Neural cell (in vitro differentiated cells): ENCODE data around the gene LILRB4. TPM values are rescaled to one million over a fixed set of nuclear protein-coding genes. Genes with fewer than 3 reads are reported as not detected.
"Not testable (repeated sequence)": the region's sequence is repeated elsewhere in the genome, so short reads cannot be mapped to it uniquely, and the experiment has no call there.

Experiments
- H2AFZ ChIP-seq: fragments of 200-600, 300-800 bp; sonication (generic), shearing (Covaris generic); 2 replicates; pipeline ENCODE4 v1.6.0; 2014; ENCODE audit warnings: low read depth, mild to moderate bottlenecking, antibody characterized with exemption, low read length, moderate library complexity
- H3F3A ChIP-seq: fragments of 200-600 bp; shearing (Covaris generic); 2 replicates; pipeline ENCODE4 v1.6.1; 2016; ENCODE audit warnings: mild to moderate bottlenecking, moderate library complexity, mixed read lengths, antibody characterized with exemption, low read length; ENCODE audit not compliant: insufficient read depth, poor library complexity, severe bottlenecking
- H3K27ac ChIP-seq: fragments of 200-600, 300-800 bp; sonication (generic), shearing (Covaris generic); 2 replicates; pipeline ENCODE4 v1.5.1; 2014; ENCODE audit warnings: mild to moderate bottlenecking, low read length, moderate library complexity
- H3K27me3 ChIP-seq: fragments of 300-800, 200-600 bp; sonication (generic), shearing (Covaris generic); 2 replicates; pipeline ENCODE4 v1.6.0; 2014; ENCODE audit warnings: mild to moderate bottlenecking, low read depth, low read length, moderate library complexity; ENCODE audit not compliant: insufficient read depth
- H3K36me3 ChIP-seq: fragments of 300-800, 200-600 bp; sonication (generic), shearing (Covaris generic); 2 replicates; pipeline ENCODE4 v1.5.1; 2014; ENCODE audit warnings: mild to moderate bottlenecking, antibody characterized with exemption, low read length, moderate library complexity; ENCODE audit not compliant: insufficient read depth
- H3K4me2 ChIP-seq: fragments of 300-800, 200-600 bp; sonication (generic), shearing (Covaris generic); 2 replicates; pipeline ENCODE4 v1.6.0; 2014; ENCODE audit warnings: mild to moderate bottlenecking, low read length
- H3K4me3 ChIP-seq: fragments of 300-800, 200-600 bp; sonication (generic), shearing (Covaris generic); 2 replicates; pipeline ENCODE4 v1.5.1; 2014; ENCODE audit warnings: mild to moderate bottlenecking, low read length, moderate library complexity
- H3K79me2 ChIP-seq: fragments of 200-600 bp; shearing (Covaris generic); replicated peaks from 2 replicates; pipeline ENCODE4 v1.6.0; 2014; ENCODE audit warnings: mild to moderate bottlenecking, low read length, moderate library complexity; ENCODE audit not compliant: insufficient read depth
- H3K9ac ChIP-seq: fragments of 300-800, 200-600 bp; sonication (generic), shearing (Covaris generic); 2 replicates; pipeline ENCODE4 v1.6.1; 2016; ENCODE audit warnings: mild to moderate bottlenecking, low read length, mixed read lengths
- H3K9me2 ChIP-seq: fragments of 200-600 bp; shearing (Covaris generic); 2 replicates; pipeline ENCODE4 v1.6.1; 2016; ENCODE audit warnings: mild to moderate bottlenecking, low read length, mixed read lengths; ENCODE audit not compliant: insufficient read depth
- H3K9me3 ChIP-seq: fragments of 200-600, 300-800 bp; sonication (generic), shearing (Covaris generic); 2 replicates; pipeline ENCODE4 v1.6.1; 2016; ENCODE audit warnings: mild to moderate bottlenecking, mixed run types, low read length, moderate library complexity, mixed read lengths
- H4K20me1 ChIP-seq: fragments of 200-600 bp; shearing (Covaris generic); 2 replicates; pipeline ENCODE4 v1.6.1; 2016; ENCODE audit warnings: mild to moderate bottlenecking, mixed run types; ENCODE audit not compliant: insufficient read depth
- EP300 ChIP-seq: fragments of 450-650 bp; conservative IDR thresholded peaks from 2 replicates; pipeline ENCODE4 v1.6.1; 2014; ENCODE audit warnings: antibody characterized with exemption, mild to moderate bottlenecking, moderate library complexity; ENCODE audit not compliant: poor library complexity, severe bottlenecking
- EZH2 ChIP-seq: fragments of 200-600, 300-800 bp; shearing (Covaris generic), sonication (generic); IDR thresholded peaks from 2 replicates; pipeline ENCODE4 v1.6.1; 2014; ENCODE audit warnings: antibody characterized with exemption, low read length, borderline replicate concordance, mild to moderate bottlenecking; ENCODE audit not compliant: insufficient read depth, poor library complexity, severe bottlenecking
- MXI1 ChIP-seq: fragments of 450-650 bp; conservative IDR thresholded peaks from 2 replicates; pipeline ENCODE4 v1.6.1; 2014; ENCODE audit warnings: antibody characterized with exemption, mild to moderate bottlenecking; ENCODE audit not compliant: poor library complexity, severe bottlenecking
- POLR2AphosphoS5 ChIP-seq: IDR thresholded peaks from 2 replicates; pipeline ENCODE4 v1.6.1; 2012
- RAD21 ChIP-seq: fragments of 450-650 bp; conservative IDR thresholded peaks from 2 replicates; pipeline ENCODE4 v1.6.1; 2014; ENCODE audit warnings: antibody characterized with exemption, mild to moderate bottlenecking, moderate library complexity
- SMC3 ChIP-seq: fragments of 450-650 bp; conservative IDR thresholded peaks from 2 replicates; pipeline ENCODE4 v1.6.1; 2014; ENCODE audit warnings: antibody characterized with exemption, mild to moderate bottlenecking, moderate library complexity; ENCODE audit not compliant: poor library complexity
- TAF1 ChIP-seq: IDR thresholded peaks from 2 replicates; pipeline ENCODE4 v1.6.1; 2012; ENCODE audit warnings: low read depth
- polyA plus RNA-seq: library from polyadenylated mRNA; depleted of rRNA; stranded (reverse); fragments of >200 nt; gene quantifications from 2 replicates; pipeline ENCODE4 v1.2.3, GENCODE V29; 2014
- TF ChIP-seq, protein P1 (sequence below): IDR thresholded peaks from 2 replicates; pipeline ENCODE4 v1.6.1; 2012; ENCODE audit warnings: borderline replicate concordance
- TF ChIP-seq, protein P2 (sequence below): fragments of 450-650 bp; IDR thresholded peaks from 2 replicates; pipeline ENCODE4 v1.5.1; 2014; ENCODE audit warnings: antibody characterized with exemption, mild to moderate bottlenecking, moderate library complexity; ENCODE audit not compliant: poor library complexity, severe bottlenecking

Gene LILRB4
- polyA plus RNA-seq, 1 donor from 2014 or later: not detected

DNA sequence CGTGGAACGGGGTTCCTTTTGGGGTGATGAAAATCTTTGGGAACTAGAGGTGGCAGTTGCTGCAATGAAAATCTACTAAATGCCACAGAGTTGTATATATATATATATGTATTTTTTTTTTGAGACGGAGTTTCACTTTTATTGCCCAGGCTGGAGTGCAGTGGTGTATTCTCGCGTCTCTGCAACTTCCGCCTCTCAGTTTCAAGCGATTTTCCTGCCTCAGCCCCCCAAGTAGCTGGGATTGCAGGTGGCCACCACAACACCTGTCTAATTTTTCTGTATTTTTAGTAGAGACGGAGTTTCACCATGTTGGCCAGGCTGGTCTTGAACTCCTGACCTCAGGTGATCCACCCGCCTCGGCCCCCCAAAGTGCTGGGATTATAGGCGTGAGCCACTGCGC is 18.8 kb downstream of the LILRB4 start:
- not testable (repeated sequence) for H4K20me1 ChIP-seq, H3K27ac ChIP-seq, H3K9me2 ChIP-seq, H3F3A ChIP-seq, H2AFZ ChIP-seq, H3K36me3 ChIP-seq, H3K4me3 ChIP-seq, H3K79me2 ChIP-seq, H3K9ac ChIP-seq, H3K9me3 ChIP-seq, H3K4me2 ChIP-seq, H3K27me3 ChIP-seq

DNA sequence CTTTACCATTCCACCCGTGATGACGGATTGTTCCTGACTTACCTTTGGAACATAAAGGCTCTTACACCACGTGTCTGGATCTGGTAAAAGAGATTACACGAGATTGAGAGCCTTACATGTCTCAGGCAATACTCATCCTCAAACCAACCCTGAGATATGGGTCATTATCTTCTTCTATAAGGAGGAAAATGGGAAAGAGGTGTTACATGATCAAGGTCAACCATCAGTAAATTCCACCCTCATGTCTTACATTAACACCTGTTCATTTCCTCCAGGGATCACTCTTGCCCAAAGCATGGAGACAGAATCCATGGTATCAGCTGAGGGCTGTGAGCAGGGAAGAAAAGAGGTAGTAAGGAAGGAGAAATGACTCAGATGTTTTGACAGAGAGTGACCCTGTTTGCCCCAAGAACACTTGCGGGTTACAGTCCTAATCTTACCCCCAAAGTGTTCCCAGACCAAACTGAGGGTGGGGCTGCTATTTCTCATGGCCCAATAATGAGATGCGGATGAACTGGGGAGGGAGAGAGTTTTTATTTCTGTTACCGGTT is 19.6 kb downstream of the LILRB4 start:
- Histone ChIP-seq H3K4me3 (no peak overlapping the region), H3K36me3 (no peaks in the 10 kb centered on the region), H3K9me2 (no peaks in the 10 kb centered on the region), H3F3A (no peaks in the 10 kb centered on the region), H3K9me3 (no peaks in the 10 kb centered on the region), H3K27ac (no peak overlapping the region), H3K9ac (no peak overlapping the region), H4K20me1 (no peaks in the 10 kb centered on the region), H3K27me3 (no peaks in the 10 kb centered on the region), H2AFZ (no peak overlapping the region), H3K4me2 (no peak overlapping the region), H3K79me2 (no peaks in the 10 kb centered on the region)
- TF ChIP-seq EZH2 (no peak), MXI1 (no peak)
- TF ChIP-seq, protein P1, sequence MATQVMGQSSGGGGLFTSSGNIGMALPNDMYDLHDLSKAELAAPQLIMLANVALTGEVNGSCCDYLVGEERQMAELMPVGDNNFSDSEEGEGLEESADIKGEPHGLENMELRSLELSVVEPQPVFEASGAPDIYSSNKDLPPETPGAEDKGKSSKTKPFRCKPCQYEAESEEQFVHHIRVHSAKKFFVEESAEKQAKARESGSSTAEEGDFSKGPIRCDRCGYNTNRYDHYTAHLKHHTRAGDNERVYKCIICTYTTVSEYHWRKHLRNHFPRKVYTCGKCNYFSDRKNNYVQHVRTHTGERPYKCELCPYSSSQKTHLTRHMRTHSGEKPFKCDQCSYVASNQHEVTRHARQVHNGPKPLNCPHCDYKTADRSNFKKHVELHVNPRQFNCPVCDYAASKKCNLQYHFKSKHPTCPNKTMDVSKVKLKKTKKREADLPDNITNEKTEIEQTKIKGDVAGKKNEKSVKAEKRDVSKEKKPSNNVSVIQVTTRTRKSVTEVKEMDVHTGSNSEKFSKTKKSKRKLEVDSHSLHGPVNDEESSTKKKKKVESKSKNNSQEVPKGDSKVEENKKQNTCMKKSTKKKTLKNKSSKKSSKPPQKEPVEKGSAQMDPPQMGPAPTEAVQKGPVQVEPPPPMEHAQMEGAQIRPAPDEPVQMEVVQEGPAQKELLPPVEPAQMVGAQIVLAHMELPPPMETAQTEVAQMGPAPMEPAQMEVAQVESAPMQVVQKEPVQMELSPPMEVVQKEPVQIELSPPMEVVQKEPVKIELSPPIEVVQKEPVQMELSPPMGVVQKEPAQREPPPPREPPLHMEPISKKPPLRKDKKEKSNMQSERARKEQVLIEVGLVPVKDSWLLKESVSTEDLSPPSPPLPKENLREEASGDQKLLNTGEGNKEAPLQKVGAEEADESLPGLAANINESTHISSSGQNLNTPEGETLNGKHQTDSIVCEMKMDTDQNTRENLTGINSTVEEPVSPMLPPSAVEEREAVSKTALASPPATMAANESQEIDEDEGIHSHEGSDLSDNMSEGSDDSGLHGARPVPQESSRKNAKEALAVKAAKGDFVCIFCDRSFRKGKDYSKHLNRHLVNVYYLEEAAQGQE: no peak

DNA sequence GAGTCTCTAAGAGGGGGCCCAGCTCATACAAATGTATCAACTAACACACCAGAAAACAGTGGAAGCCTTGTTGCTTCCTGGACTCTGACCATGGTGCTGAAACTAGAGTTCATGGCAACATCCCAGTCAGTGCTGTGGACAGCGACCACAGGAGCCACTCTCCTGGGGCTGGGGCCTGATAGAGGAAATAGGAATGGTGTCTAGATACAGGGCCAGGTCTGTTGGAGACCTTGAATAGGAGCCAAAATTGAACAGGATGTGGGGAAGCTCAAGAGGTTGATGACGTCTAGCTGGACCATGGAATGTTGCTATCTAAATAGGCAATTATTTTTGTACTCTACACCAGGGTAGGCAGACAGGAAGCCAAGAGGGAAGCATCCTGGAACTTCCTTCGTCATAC is 21.7 kb downstream of the LILRB4 start:
- no peaks in the 10 kb centered on the region for H3K9me3 ChIP-seq
- no peak overlapping the region for H3K4me3 ChIP-seq
- no peaks in the 10 kb centered on the region for H3K27me3 ChIP-seq

More for the DNA sequence above, 21.7 kb downstream of the LILRB4 start:
- Histone ChIP-seq H3K9me2 (no peaks in the 10 kb centered on the region), H3F3A (no peaks in the 10 kb centered on the region), H2AFZ (no peak overlapping the region), H3K4me2 (no peak overlapping the region), H3K36me3 (no peaks in the 10 kb centered on the region), H3K27ac (no peak overlapping the region), H4K20me1 (no peaks in the 10 kb centered on the region), H3K79me2 (no peaks in the 10 kb centered on the region), H3K9ac (no peak overlapping the region)
- TF ChIP-seq SMC3 (no peak), EP300 (no peak), TAF1 (no peak), RAD21 (no peak), EZH2 (no peak), MXI1 (no peak), POLR2AphosphoS5 (no peak)
- TF ChIP-seq, protein P2, sequence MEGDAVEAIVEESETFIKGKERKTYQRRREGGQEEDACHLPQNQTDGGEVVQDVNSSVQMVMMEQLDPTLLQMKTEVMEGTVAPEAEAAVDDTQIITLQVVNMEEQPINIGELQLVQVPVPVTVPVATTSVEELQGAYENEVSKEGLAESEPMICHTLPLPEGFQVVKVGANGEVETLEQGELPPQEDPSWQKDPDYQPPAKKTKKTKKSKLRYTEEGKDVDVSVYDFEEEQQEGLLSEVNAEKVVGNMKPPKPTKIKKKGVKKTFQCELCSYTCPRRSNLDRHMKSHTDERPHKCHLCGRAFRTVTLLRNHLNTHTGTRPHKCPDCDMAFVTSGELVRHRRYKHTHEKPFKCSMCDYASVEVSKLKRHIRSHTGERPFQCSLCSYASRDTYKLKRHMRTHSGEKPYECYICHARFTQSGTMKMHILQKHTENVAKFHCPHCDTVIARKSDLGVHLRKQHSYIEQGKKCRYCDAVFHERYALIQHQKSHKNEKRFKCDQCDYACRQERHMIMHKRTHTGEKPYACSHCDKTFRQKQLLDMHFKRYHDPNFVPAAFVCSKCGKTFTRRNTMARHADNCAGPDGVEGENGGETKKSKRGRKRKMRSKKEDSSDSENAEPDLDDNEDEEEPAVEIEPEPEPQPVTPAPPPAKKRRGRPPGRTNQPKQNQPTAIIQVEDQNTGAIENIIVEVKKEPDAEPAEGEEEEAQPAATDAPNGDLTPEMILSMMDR: no peak
- TF ChIP-seq, protein P1: no peak
